ENCODE measurements around the gene NFIB. TPM values are rescaled to one million over a fixed set of nuclear protein-coding genes. Genes with fewer than 3 reads are reported as not detected.

Gene NFIB
- total RNA-seq, 1 experiment from 2014 or later, result 14.3 TPM

GRCh38 chr9:14188538-14188937, 125.4 kb downstream of the NFIB start:
- no CpG with 5 or more reads among the region's 3 CpGs for WGBS (ENCODE audit: extremely low coverage, insufficient read length, low lambda C conversion rate)
- no peak for TF ChIP-seq CTCF (conservative IDR thresholded peaks at IDR 0.05)
- H2BK12ac ChIP-seq (ENCODE audit: insufficient read length, low read depth, low read length), result no peak overlapping the region
- Mint-ChIP-seq H3K9me3 (no peaks in the 10 kb centered on the region), H3K36me3 (ENCODE audit: insufficient read depth in 1 of 3, low read depth in 3 of 3) (no peaks in the 10 kb centered on the region; a peak in 1 of 7 replicates), H3K4me1 (peaks cover 21 to 23% of the 10 kb centered on the region in 2 experiments), H3K27ac (no peak overlapping the region), H3K4me3 (no peak overlapping the region), H3K27me3 (ENCODE audit: low read depth) (no peaks in the 10 kb centered on the region)
- H2BK15ac ChIP-seq (ENCODE audit: low read depth, low read length), result no peak overlapping the region
- H4K8ac ChIP-seq (replicated peaks; ENCODE audit: insufficient read length, low read depth, low read length), result no peak overlapping the region
- H3K9me3 ChIP-seq (ENCODE audit: control insufficient read depth, low read depth, low read length), result no peaks in the 10 kb centered on the region
- no peak overlapping the region for H3K27ac ChIP-seq (ENCODE audit: insufficient read length, low read depth, low read length)
- no peak overlapping the region for H2BK20ac ChIP-seq (ENCODE audit: low read depth, low read length, poor library complexity, severe bottlenecking)
- no peak overlapping the region for H3K9ac ChIP-seq (ENCODE audit: extremely low read depth, insufficient read length, low read length)
- H3K18ac ChIP-seq (ENCODE audit: insufficient read length, low read depth, low read length), result no peak overlapping the region
- no peak overlapping the region for H3K23ac ChIP-seq (ENCODE audit: insufficient read length, low read depth, low read length)
- no peak overlapping the region for H3K14ac ChIP-seq (ENCODE audit: insufficient read depth, low read length)
- no peaks in the 10 kb centered on the region for H3K79me2 ChIP-seq (ENCODE audit: insufficient read depth, low read length)
- no peaks in the 10 kb centered on the region for H3K23me2 ChIP-seq (ENCODE audit: insufficient read length, low read depth, low read length, poor library complexity, severe bottlenecking)
- no peak overlapping the region for H4K5ac ChIP-seq (ENCODE audit: insufficient read length, low read depth, low read length)
- H2AFZ ChIP-seq (ENCODE audit: low read length), result no peak overlapping the region
- no peak overlapping the region for H3K56ac ChIP-seq (ENCODE audit: insufficient read length, low read depth, low read length)
- H4K91ac ChIP-seq (ENCODE audit: insufficient read length, low read depth, low read length), result no peak overlapping the region
- H2BK5ac ChIP-seq (ENCODE audit: insufficient read length, low read length), result no peak overlapping the region
- H3K27me3 ChIP-seq (ENCODE audit: insufficient read depth, low read length), result no peaks in the 10 kb centered on the region
- no peak overlapping the region for H3K4me2 ChIP-seq (ENCODE audit: insufficient read depth, insufficient read length, low read length)
- DNase-seq, result no peak
- no peaks in the 10 kb centered on the region for H3K4me1 ChIP-seq (ENCODE audit: insufficient read depth, low read length)
- no peak overlapping the region for H2BK120ac ChIP-seq (ENCODE audit: low read depth, low read length, poor library complexity, severe bottlenecking)
- H3T11ph ChIP-seq (ENCODE audit: low read length), result no peak overlapping the region
- H4K20me1 ChIP-seq (ENCODE audit: control insufficient read depth, insufficient read depth, insufficient read length), result no peaks in the 10 kb centered on the region
- no peak overlapping the region for H2AK5ac ChIP-seq (ENCODE audit: insufficient read length, low read length)
- no peaks in the 10 kb centered on the region for H3K79me1 ChIP-seq (ENCODE audit: insufficient read depth, low read depth, low read length, poor library complexity, severe bottlenecking)
- H3K4ac ChIP-seq (ENCODE audit: low read depth, low read length), result no peak overlapping the region

All from H9 (cell line).